Activated T-helper 9 cell treated with anti-CD3 and anti-CD28 coated beads, Interleukin-2, amount 50 U/mL, for 16 hours (primary cell): Measurements from ENCODE around the gene MYH11.

Experiments used
- DNase-seq: peaks from one replicate; pipeline ENCODE4 v3.0.0-alpha.2; 2020; ENCODE audit warnings: low read depth

Gene MYH11

DNA sequence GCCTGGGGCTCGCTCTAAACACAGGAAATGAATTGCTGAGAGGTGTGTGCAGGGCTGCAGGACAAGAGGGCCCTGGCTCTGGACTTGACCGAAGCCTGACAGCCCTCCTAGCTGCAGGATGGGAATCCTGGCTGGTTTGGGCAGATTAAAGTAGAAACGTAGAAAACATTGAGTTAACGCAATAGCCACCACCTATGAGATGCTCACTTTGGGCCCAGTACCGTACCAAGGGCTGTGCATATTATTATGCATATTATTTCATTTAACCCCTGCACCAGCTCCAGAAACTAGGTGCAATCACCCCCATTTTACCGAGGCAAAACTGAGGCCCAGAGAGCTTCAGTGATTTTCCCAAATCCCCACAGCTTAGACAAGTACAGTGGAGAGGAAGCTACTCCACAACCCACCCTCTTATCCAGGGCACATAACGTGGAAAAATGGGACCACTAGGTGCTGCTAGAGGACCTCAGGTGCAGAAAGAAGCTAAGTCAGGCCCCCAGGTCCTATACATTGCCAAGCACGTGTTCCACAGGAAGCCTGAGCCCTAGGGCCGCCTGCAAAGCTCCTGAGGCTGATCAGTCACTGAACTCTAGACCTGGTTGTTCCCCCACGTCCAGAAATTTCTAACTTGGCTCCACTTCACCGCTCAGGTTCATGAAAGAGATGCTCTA, 79.2 kb downstream of the MYH11 start:
- DNase-seq, result no peak

DNA sequence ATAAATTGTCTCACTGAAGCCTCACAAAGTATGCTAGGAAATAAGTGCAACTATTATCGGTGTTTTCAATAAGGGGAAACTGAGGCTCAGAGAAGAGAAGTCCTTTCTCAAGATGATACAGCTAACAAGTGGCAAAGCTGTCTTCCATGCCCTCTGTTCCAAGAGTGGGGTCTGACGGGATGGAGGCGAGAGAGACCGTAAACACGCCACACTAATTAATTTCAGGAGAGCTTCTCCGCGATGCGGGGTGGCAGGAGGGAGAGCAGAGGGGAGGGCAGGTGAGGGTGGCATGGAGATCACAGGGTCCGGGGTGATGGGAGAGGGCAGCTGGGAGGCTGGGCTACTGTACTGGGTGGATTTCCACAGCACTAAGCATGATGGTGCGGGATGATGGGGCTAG, 80.3 kb downstream of the MYH11 start:
- no peak for DNase-seq

DNA sequence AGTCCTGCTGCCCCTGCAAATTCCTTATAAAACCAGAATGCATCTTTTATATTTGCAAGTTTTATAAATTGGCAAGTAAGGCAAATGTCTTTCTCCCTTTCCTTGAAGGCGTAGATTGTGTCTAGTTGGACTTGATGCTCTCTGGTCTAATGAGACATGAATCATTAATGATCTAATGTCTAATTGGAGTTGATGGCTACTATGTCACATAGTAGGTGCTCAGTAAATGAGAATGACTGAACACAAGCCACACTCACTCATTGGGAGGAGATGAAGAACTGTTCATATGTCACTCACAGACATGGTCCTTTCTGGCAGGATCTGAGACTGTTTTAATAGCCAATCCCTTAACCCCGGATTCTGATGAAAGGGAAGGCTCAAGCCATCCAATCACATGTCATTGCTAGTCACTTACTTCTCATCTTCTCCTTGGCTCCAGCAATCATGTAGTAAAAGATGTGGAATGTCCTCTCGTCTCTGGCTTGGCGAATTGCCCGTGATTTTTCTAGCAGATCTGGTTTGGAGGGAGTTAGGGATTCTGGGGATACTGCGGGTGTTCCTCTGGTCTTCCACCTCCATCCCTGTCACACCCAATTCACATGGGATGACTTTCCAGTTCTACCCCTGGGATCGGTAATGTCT, 81.0 kb downstream of the MYH11 start:
- no peak for DNase-seq

DNA sequence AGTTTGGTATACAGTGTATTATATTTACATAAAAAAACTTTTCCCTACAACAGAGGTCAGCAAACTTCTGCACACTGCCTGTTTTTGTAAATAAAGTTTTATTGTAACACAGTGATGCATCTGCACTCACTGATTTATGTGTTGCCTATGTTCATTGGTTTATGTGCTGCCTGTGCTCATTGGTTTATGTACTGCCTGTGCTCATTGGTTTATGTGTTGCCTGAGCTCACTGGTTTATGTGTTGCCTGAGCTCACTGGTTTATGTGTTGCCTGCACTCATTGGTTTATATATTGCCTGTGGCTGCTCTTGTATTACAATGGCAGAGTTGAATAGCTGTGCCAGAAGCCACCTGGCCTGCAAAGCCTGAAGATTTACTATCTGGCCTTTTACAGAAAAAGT, 81.6 kb downstream of the MYH11 start:
- no peak for DNase-seq

DNA sequence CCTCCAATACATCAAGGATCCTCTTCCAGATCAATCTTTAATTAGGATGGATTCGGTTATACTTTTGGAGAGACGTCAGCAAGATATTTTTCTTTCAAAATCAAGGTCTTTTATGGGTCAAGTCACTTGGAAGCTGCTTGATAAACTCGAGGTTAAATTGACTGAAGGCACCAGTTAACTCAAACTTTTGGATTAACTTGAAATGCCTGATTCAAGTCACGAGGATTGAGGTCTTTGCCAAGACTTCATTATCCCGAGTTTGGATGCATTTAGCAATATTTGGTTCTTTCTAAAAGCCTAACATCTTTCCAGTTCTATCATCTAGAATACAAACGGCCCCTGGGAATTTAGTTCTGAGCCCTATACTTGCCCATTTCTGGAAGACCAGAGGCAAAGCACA, 82.9 kb downstream of the MYH11 start:
- no peak for DNase-seq

DNA sequence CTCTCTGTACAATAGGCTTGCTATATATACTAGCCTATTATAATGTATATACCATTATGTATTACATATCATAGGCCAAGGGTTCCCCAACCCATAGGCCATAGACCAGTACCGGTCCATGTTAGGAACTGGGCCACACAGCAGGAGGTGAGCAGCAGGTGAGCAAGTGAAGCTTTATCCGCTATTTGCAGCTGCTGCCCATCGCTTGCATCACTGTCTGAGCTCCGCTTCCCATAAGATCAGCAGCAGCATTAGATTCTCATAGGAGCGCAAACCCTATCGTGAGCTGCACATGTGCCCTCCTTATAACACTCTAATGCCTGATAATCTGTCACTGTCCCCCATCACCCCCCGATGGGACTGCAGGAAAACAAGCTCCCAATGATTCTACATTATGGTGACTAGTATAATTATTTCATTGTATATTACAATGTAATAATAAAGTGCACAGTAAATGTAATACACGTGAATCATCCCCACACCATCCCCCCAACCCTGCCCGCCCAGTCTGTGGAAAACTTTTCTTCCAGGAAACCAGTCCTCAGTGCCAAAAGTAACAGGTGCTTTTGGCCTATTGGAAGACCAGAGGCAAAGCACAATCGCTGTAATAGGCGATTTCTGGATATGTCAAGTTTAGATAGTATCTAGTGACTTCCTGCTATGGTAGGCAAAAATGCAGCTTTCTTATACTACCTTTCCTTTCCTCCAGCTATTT, 84.1 kb downstream of the MYH11 start:
- DNase-seq, result no peak

DNA sequence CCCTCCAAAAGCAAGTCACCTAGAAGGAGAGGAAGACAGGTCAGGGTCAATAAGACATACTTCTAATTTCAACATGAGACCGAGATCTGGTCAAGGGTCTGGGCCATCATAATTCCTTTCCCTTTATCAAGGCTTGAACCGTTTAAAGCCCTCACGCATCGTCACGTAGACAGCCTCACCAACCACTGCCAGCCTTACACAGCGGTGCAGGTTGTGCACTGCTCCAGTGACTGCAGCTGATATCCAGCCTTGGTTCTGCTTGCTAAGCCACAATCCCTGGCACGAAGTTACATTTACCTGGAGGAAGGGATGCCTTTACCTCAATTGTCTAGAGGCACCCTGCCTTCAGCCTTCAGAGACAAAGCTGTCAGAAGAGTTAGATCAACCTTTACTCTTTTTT, 85.1 kb downstream of the MYH11 start:
- DNase-seq, result no peak

DNA sequence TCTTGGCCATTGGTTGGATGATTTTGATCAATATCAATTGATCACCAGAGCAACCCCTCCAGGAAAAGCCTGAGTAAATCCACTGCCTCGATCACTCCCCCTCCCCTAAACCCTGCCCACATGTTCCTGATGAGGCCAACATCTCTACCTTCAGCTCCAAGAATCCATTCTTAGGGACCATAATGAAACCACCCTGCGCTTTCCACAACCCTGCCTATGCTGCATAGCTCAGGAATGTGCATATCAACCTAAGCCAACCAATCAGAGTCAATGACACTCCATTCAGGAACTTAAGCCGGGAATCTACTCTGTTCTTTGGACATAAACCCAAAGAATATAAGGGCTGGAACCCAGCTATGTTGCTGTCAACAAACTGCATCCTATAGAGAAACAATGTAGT, 86.3 kb downstream of the MYH11 start:
- DNase-seq, result no peak

DNA sequence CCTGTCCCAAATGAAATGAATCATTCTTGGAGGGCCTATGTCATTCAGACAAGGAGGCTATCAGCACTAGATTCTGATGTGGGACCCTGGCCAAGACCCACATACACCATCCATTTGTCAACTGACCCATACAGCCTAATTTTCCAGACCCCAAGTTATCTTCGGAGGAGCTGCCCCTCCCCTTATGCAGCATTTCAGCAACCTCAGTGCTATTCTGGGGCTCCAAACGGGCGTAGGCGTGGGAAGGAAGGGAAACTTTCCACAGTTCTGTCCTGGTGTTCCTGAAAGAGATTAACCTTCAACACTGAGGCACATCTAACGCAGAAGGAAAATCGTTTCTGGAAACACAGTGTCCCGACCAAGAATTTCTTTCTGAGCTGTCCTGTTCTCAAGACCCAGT, 86.7 kb downstream of the MYH11 start:
- DNase-seq, result no peak

DNA sequence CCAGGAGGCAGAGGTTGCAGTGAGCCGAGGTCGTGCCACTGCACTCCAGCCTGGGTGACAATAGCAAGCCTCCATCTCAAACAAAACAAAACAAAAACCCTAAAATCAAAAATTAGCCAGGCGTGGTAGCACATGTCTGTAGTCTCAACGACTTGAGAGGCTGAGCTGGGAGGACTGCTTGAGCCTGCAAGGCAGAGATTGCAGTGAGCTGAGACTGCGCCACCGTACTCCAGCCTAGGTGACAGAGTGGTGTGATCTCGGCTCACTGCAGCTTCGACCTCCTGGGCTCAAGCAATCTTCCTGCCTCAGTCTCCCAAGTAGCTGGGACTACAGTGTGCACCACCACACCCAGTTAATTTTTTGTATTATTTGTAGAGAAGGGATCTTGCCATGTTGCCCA, 87.6 kb downstream of the MYH11 start:
- DNase-seq, result no peak

DNA sequence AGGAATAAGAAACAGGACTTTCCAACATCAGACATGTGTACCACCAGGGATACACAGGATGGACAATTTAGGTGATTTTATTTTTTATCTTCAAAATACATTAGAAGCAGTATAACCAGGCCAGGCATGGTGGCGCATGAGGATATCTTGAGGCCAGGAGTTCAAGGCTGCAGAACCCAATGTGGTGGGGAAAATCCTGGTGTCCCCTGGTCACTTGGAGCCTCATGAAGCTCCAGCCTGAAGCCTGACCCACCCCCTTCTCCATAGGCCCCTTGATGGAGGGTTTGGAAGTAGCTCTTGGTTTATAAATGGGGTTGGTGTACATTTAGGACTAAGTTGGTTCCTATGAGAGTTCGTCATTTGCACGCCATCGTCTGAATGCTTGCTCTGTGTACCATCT, 88.6 kb downstream of the MYH11 start:
- no peak for DNase-seq

DNA sequence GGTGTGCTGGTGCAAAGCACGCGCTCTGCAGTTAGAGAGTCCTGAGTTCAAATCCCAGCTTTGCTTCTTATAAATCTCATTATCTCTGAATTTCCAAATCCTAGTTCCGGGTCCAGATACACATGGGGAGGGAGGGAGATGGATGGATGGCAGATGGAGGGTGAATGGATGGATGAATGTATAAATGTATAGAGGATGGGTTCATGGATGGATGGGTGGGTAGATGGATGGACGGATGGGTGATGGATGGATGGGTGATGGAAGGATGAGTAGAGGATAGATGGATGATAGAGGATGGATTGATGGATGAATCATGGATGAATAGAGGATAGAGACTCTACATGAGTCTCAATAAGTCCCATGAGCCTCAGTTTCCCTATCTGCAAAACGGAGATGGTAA, 89.9 kb downstream of the MYH11 start:
- DNase-seq, result no peak

DNA sequence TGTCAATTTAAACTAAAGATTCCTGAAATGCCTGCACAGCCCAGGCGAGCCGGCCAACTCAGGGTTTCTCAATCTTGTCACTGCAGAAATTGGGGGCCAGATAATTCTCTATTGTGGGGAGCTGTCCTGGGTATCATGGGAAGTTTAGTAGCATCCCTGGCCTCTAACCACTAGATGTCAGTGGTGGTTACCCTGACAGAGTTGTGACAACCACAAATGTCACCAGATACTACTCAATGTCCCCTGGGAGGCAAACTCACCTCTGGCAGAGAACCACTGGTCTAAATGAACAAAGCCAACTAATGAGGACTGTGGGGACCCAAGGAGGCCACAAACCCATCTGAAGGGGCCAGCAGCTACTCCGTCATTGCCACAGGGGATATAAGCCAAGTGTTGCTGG, 90.9 kb downstream of the MYH11 start:
- DNase-seq, result no peak

DNA sequence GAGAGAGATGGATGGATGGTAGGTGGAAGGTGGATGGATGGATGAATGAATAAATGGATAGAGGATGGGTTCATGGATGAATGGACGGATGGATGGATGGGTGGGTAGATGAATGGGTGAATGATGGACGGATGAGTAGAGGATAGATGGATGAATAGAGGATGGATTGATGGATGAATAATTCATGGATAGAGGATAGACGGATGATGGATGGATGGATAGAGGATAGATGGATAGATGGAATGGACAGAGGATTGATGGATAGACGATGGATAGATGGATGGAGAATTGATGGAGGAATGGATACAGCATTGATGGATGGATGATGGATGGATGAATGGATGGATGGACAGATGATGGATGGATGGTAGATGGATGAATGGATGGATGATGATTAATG, 91.7 kb downstream of the MYH11 start:
- DNase-seq, result no peak

DNA sequence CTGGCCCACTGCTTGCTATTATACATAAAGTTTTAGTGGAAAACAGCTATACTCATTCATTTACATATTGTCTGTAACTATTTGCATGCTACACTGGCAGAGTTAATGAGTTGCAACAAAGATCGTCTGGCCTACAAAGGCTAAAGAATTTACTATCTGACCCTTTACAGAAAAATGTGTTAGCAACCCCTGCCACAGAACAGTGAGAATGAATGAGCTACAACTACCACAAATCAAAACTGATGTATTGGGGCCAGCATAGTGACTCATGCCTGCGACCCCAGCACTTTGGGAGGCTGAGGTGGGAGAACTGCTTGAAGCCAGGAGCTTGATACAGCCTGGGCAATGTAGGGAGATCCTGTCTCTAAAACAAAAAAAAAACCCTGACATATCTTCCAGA, 92.7 kb downstream of the MYH11 start:
- no peak for DNase-seq

DNA sequence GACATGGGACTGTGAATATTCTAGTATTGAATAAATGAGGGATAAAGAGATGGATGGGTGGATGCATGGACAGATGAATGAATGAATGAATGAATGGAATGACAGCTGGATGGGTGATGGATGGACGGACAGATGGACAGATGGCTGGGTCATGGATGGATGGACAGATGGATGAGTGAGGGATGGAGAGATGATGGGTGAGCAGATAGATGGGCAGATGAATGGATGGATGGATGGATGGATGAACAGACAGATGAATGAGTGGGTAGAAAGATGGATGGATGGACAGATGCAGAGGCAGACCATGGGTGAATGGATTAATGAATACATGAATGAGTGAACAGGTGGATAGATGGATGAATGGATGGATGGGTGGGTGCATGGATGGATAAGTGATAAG, 96.7 kb downstream of the MYH11 start:
- DNase-seq, result no peak

DNA sequence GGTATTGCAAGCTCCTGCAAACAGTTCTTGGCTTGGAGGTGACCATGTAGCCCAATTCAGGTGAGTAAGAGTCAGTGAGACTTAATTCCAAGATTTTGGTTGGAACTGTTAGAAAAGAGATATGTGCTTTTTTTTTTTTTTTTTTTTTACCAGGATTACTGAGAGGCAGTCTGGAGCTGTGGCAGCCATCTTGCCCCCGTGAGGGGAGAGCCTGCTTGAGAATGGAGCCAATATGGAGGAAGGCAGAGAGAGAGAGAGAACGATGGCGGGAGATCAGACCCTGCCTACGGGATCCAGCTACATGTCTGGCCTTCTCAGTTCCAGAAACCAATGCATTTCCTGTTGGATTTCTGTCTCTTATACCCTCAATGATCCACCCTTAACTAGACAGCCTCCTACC, 97.8 kb downstream of the MYH11 start:
- DNase-seq, result no peak

DNA sequence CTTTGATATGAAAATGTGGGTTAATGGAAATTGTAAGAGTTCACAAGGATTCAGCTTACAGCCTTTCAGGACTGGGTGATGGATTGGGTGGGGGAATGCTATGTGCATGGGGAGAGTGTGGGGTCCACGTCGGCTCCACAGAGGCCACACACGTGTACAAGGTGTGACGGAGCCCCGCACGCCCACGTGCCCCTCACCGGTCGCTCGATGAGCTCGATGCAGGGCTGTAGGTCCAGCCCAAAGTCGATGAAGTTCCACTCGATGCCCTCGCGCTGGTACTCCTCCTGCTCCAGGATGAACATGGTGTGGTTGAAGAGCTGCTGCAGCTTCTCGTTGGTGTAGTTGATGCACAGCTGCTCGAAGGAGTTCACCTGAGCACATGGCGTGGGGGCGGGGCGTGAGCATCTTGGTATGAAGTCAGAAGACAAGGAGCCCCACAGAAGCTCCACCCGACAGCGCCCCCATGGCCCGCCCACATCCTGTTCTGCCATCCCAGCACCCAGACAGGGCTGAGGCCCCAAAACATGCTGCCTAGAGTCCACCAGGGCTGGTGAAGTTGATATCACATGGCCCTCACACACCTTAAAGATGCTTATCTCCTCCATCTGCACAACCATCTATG, 99.1 kb downstream of the MYH11 start:
- DNase-seq, result no peak

DNA sequence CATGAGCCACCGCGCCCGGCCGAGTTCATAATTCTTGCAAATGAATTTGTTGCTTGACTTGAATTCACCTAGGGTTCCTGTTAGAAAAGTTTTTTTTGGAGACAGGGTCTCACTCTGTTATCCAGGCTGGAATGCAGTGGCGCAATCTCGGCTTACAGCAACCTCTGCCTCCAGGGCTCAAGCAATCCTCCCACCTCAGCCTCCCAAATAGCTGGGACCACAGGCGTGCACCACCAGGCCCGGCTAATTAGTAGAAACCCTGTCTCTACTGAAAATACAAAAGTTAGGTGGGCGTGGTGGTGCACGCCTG, 99.8 kb downstream of the MYH11 start:
- no peak for DNase-seq

DNA sequence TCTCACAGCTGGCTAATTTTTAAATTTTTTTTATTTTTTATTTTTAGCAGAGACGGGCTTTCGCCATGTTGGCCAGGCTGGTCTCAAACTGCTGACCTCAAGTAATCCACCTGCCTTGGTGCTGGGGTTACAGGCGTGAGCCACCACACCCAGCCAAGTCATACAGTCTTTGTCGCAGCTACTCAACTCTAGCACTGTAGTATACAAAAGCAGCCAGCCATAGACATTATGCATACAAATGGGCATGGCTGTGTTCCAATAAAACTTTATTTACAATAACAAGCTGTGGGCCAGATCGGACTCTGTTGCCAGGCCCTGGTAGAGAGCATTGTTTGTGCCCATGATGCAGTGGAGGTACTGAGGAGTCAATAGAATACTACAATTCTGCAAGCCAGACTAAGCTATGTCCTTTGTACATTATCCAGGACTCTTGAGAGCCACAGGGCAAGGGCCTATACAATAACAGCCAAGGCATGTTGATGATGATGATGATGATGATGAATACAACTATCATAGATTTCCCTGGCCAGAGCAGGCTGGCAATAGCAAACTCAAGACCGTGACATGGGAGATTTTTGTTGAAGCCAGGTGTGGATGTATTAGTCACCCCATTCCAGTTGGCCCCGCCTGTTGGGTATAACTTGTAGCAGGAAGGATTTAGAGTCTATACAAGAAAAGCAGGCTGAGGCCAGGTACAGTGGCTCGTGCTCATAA, 101.8 kb downstream of the MYH11 start:
- DNase-seq, result no peak

DNA sequence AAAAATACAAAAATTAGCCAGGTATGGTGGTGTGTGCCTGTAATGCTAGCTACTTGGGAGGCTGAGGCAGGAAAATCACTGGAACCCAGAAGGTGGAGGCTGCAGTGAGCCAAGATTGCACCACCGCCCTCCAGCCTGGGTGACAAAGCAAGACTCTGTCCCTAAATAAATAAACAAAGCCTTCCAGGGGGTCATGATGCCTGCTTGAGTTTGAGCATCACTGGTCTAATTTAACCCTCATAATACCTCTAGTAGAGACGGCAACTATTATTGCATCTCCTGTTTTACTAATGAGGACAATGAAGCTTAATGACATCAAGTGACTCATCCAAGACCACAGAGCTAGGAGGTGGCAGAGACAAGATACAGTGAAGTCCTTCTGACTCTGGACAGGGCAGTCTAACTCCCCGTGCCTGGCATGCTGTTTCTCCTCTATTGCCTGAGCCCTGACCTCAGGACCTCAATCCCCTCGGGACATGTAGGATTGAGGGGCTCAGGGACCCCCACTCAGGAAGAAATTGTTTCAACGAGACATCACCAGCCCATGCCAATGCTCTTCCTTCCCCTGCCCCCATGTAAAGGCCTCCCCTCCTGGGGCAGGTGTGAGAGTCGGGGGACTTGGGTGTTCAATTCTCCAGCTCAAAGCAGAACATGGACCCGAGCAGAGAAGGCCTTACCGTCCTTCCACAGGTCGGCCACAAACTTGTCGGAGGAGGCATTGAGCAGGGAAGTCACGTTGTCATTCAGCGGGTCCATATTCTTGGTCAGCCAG, 103.9 kb downstream of the MYH11 start:
- no peak for DNase-seq

DNA sequence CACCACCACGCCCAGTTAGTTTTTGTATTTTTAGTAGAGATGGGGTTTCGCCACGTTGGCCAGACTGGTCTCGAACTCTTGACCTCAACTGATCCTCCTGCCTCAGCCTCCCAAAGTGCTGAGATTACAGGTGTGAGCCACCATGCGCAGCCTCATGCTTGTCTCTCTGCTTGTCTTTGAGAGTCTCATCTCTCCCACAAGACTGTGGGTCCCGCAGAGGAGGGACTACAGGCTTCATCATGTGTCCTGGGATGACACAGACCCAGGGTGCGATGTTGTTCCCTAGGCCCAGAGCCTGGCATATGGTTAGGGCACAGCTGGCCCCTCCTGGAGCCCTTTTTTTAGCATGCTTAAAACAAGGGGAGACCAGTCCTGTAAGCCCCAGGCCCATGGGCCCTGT, 104.9 kb downstream of the MYH11 start:
- DNase-seq, result no peak
